H9 (cell line): ENCODE measurements around the gene CDO1. TPM values are rescaled to one million over a fixed set of nuclear protein-coding genes. Genes with fewer than 3 reads are reported as not detected.

Experiments
- DNase-seq: peaks from one replicate; pipeline ENCODE4 v3.0.0-alpha.2; 2017
- H2AFZ ChIP-seq: one replicate; pipeline ENCODE4 v1.6.1; 2013; ENCODE audit warnings: mild to moderate bottlenecking, low read length, control low read depth, moderate library complexity
- H2AK5ac ChIP-seq: 2 replicates; pipeline ENCODE4 v1.6.1; 2013; ENCODE audit warnings: low read length, control low read depth, mixed read lengths; ENCODE audit not compliant: insufficient read length
- H2BK120ac ChIP-seq: one replicate; pipeline ENCODE4 v1.6.1; 2013; ENCODE audit warnings: low read depth, mild to moderate bottlenecking, low read length, control low read depth, inconsistent platforms; ENCODE audit not compliant: poor library complexity, severe bottlenecking
- H2BK12ac ChIP-seq: 2 replicates; pipeline ENCODE4 v1.6.1; 2013; ENCODE audit warnings: low read length, control low read depth, mixed read lengths, low read depth; ENCODE audit not compliant: insufficient read length
- H2BK15ac ChIP-seq: 2 replicates; pipeline ENCODE4 v1.6.1; 2013; ENCODE audit warnings: low read depth, low read length, control low read depth
- H2BK20ac ChIP-seq: one replicate; pipeline ENCODE4 v1.6.1; 2013; ENCODE audit warnings: low read depth, mild to moderate bottlenecking, low read length, control low read depth, inconsistent platforms; ENCODE audit not compliant: poor library complexity, severe bottlenecking
- H2BK5ac ChIP-seq: 2 replicates; pipeline ENCODE4 v1.6.1; 2013; ENCODE audit warnings: low read length, control low read depth, mixed read lengths; ENCODE audit not compliant: insufficient read length
- H3K14ac ChIP-seq: 2 replicates; pipeline ENCODE4 v1.6.1; 2013; ENCODE audit warnings: low read length, control low read depth; ENCODE audit not compliant: insufficient read depth
- H3K18ac ChIP-seq: 2 replicates; pipeline ENCODE4 v1.6.1; 2013; ENCODE audit warnings: low read depth, mild to moderate bottlenecking, mixed read lengths, low read length, control low read depth; ENCODE audit not compliant: insufficient read length
- H3K23ac ChIP-seq: 2 replicates; pipeline ENCODE4 v1.6.1; 2013; ENCODE audit warnings: low read length, control low read depth, mixed read lengths, low read depth; ENCODE audit not compliant: insufficient read length
- H3K23me2 ChIP-seq: 2 replicates; pipeline ENCODE4 v1.6.1; 2013; ENCODE audit warnings: low read depth, mild to moderate bottlenecking, mixed read lengths, low read length, control low read depth; ENCODE audit not compliant: insufficient read length, poor library complexity, severe bottlenecking
- H3K27ac ChIP-seq: 2 replicates; pipeline ENCODE4 v1.5.1; 2013; ENCODE audit warnings: low read length, control low read depth, mixed read lengths, low read depth; ENCODE audit not compliant: insufficient read length
- H3K27me3 ChIP-seq: 2 replicates; pipeline ENCODE4 v1.6.1; 2013; ENCODE audit warnings: low read length, control low read depth, inconsistent platforms; ENCODE audit not compliant: insufficient read depth
- H3K4ac ChIP-seq: 2 replicates; pipeline ENCODE4 v1.6.1; 2013; ENCODE audit warnings: low read depth, mild to moderate bottlenecking, control low read depth, inconsistent platforms, low read length, moderate library complexity
- H3K4me1 ChIP-seq: 2 replicates; pipeline ENCODE4 v1.6.1; 2013; ENCODE audit warnings: low read length, control low read depth, inconsistent platforms; ENCODE audit not compliant: insufficient read depth
- H3K4me2 ChIP-seq: 2 replicates; pipeline ENCODE4 v1.6.1; 2013; ENCODE audit warnings: low read length, control low read depth, mixed read lengths; ENCODE audit not compliant: insufficient read length, insufficient read depth
- H3K56ac ChIP-seq: 2 replicates; pipeline ENCODE4 v1.6.1; 2013; ENCODE audit warnings: low read depth, mild to moderate bottlenecking, mixed read lengths, low read length, control low read depth; ENCODE audit not compliant: insufficient read length
- H3K79me1 ChIP-seq: 2 replicates; pipeline ENCODE4 v1.6.1; 2013; ENCODE audit warnings: low read depth, mild to moderate bottlenecking, moderate library complexity, low read length, control low read depth, inconsistent platforms; ENCODE audit not compliant: insufficient read depth, poor library complexity, severe bottlenecking
- H3K79me2 ChIP-seq: 2 replicates; pipeline ENCODE4 v1.6.1; 2013; ENCODE audit warnings: low read length, control low read depth, inconsistent platforms; ENCODE audit not compliant: insufficient read depth
- H3K9ac ChIP-seq: 2 replicates; pipeline ENCODE4 v1.6.1; 2013; ENCODE audit warnings: low read length, control low read depth, mixed read lengths; ENCODE audit not compliant: insufficient read length; ENCODE audit errors: extremely low read depth
- H3K9me3 ChIP-seq: one replicate; pipeline ENCODE4 v1.6.1; 2013; ENCODE audit warnings: low read depth, low read length, inconsistent platforms; ENCODE audit not compliant: control insufficient read depth
- H3T11ph ChIP-seq: one replicate; pipeline ENCODE4 v1.6.1; 2013; ENCODE audit warnings: mild to moderate bottlenecking, low read length, control low read depth, inconsistent platforms
- H4K20me1 ChIP-seq: one replicate; pipeline ENCODE4 v1.6.1; 2013; ENCODE audit not compliant: control insufficient read depth, insufficient read length, insufficient read depth
- H4K5ac ChIP-seq: 2 replicates; pipeline ENCODE4 v1.6.1; 2013; ENCODE audit warnings: low read depth, mild to moderate bottlenecking, mixed read lengths, low read length, control low read depth; ENCODE audit not compliant: insufficient read length
- H4K8ac ChIP-seq: replicated peaks from 2 replicates; pipeline ENCODE4 v1.6.1; 2013; ENCODE audit warnings: low read length, control low read depth, mixed read lengths, low read depth; ENCODE audit not compliant: insufficient read length
- H4K91ac ChIP-seq: 2 replicates; pipeline ENCODE4 v1.6.1; 2013; ENCODE audit warnings: low read depth, mild to moderate bottlenecking, moderate library complexity, mixed read lengths, low read length, control low read depth; ENCODE audit not compliant: insufficient read length
- H3K27ac Mint-ChIP-seq, 3 experiments: 2 replicates in 2 of 3; 3 replicates in 1 of 3; pipeline ENCODE4 v1.8.0; 2020 to 2021; ENCODE audit warnings: mixed read lengths in 3 of 3, mild to moderate bottlenecking in 1 of 3, moderate library complexity in 1 of 3
- H3K27me3 Mint-ChIP-seq: 2 replicates; pipeline ENCODE4 v1.8.0; 2021; ENCODE audit warnings: low read depth, mild to moderate bottlenecking, moderate library complexity, mixed read lengths
- H3K36me3 Mint-ChIP-seq, 3 experiments: 2 replicates in 2 of 3; 3 replicates in 1 of 3; pipeline ENCODE4 v1.8.0; 2020 to 2021; ENCODE audit warnings: low read depth in 3 of 3, mixed read lengths in 3 of 3; ENCODE audit not compliant: insufficient read depth in 1 of 3
- H3K4me1 Mint-ChIP-seq, 2 experiments: 2 replicates each; pipeline ENCODE4 v1.8.0; 2020; ENCODE audit warnings: mixed read lengths in 2 of 2
- H3K4me3 Mint-ChIP-seq, 2 experiments: 2 replicates in 1 of 2; 3 replicates in 1 of 2; pipeline ENCODE4 v1.8.0; 2020 to 2021; ENCODE audit warnings: mild to moderate bottlenecking in 2 of 2, mixed read lengths in 2 of 2, moderate library complexity in 1 of 2
- H3K9me3 Mint-ChIP-seq, 2 experiments: 2 replicates in 1 of 2; 3 replicates in 1 of 2; pipeline ENCODE4 v1.8.0; 2020; ENCODE audit warnings: mild to moderate bottlenecking in 2 of 2, mixed read lengths in 2 of 2, moderate library complexity in 1 of 2
- CTCF ChIP-seq: fragments of 200-600 bp; sonication (generic); conservative IDR thresholded peaks from 3 replicates; pipeline ENCODE4 v1.8.0; 2021; ENCODE audit warnings: antibody characterized with exemption, mild to moderate bottlenecking
- WGBS: extraction: QIAGEN DNeasy Blood & Tissue Kit; methylation state at CpG from one replicate; pipeline ENCODE4 v1.1.7; 2013; ENCODE audit warnings: missing lambda C conversion rate, low lambda C conversion rate, mixed read lengths; ENCODE audit not compliant: insufficient read length; ENCODE audit errors: extremely low coverage; 5-methylcytosine and 5-hydroxymethylcytosine counted together
- total RNA-seq: library from RNA; stranded (reverse); gene quantifications from 2 replicates; pipeline ENCODE4 v1.2.1, GENCODE V29; 2021

The CDO1 gene
- total RNA-seq, 1 experiment from 2014 or later, result 11.2 TPM

- H3K4ac ChIP-seq, result no peak overlapping the region
- H2BK15ac ChIP-seq, result no peak overlapping the region
- no peak overlapping the region for H2AFZ ChIP-seq
- H3K9me3 Mint-ChIP-seq, result peaks cover 10 to 12% of the 10 kb centered on the region in 2 experiments
- no peak overlapping the region for H3K9ac ChIP-seq
- peaks cover 2% of the 10 kb centered on the region; the same call in 1 of the 2 replicates for H3K79me2 ChIP-seq
- H3K56ac ChIP-seq, result no peak overlapping the region
- no peaks in the 10 kb centered on the region for H3K79me1 ChIP-seq
- no peak overlapping the region for H3T11ph ChIP-seq
- no peak overlapping the region for H4K8ac ChIP-seq
- H3K4me1 ChIP-seq, result no peaks in the 10 kb centered on the region
- H2BK20ac ChIP-seq, result no peak overlapping the region
- H3K18ac ChIP-seq, result no peak overlapping the region
- H3K9me3 ChIP-seq, result no peaks in the 10 kb centered on the region
- TF ChIP-seq CTCF, result no peak
- H3K23ac ChIP-seq, result no peak overlapping the region
- H3K27me3 Mint-ChIP-seq, result no peaks in the 10 kb centered on the region
- no peak overlapping the region for H2AK5ac ChIP-seq
- H3K27me3 ChIP-seq, result no peaks in the 10 kb centered on the region
- no peak overlapping the region; a peak in 1 of 5 replicates for H3K4me3 Mint-ChIP-seq
- H4K91ac ChIP-seq, result no peak overlapping the region
- no peak overlapping the region for H3K4me2 ChIP-seq
- H3K14ac ChIP-seq, result no peak overlapping the region
- no peak overlapping the region for H4K5ac ChIP-seq
- H3K4me1 Mint-ChIP-seq, result peaks cover 25 to 31% of the 10 kb centered on the region in 2 experiments
- H3K36me3 Mint-ChIP-seq, result peaks cover 0 to 24% (median 3%) of the 10 kb centered on the region in 3 experiments; a peak in 6 of 7 replicates
- H3K27ac Mint-ChIP-seq, result peak overlapping the region in 2 of 3 experiments; percentile 11 to 68; a peak in 4 of 7 replicates
- H3K23me2 ChIP-seq, result no peaks in the 10 kb centered on the region
- H4K20me1 ChIP-seq, result no peaks in the 10 kb centered on the region
- no peak overlapping the region for H2BK12ac ChIP-seq
- no peak overlapping the region for H2BK5ac ChIP-seq
- DNase-seq, result no peak
- no CpG with 5 or more reads among the region's 1 CpG for WGBS
- H2BK120ac ChIP-seq, result no peak overlapping the region
- no peak overlapping the region for H3K27ac ChIP-seq
Observed at GRCh38 chr5:115857057-115857479, 40.6 kb upstream of the CDO1 start.
